Right renal pelvis (tissue), 4 donors: Measurements from ENCODE around the gene BTN3A1. TPM values are rescaled to one million over a fixed set of nuclear protein-coding genes. Genes with fewer than 3 reads are reported as not detected.
"Not testable (repeated sequence)": the region's sequence is repeated elsewhere in the genome, so short reads cannot be mapped to it uniquely, and the experiment has no call there.

Experiments used
- DNase-seq, 4 donors: peaks; one replicate each; pipeline ENCODE4 v3.0.0-alpha.2; 2013; ENCODE audit warnings: low read depth in 4 of 4, low spot score in 3 of 4, missing footprints in 1 of 4
- polyA plus RNA-seq, 4 donors: library from polyadenylated mRNA; unstranded; fragments of 120-200 nt; gene quantifications; one replicate each; pipeline ENCODE4 v1.2.1, GENCODE V29; 2013; ENCODE audit not compliant: insufficient read length in 4 of 4

The BTN3A1 gene
- polyA plus RNA-seq, 4 donors: 19.2 to 31.1 (median 27.1) TPM

- no peak for DNase-seq
Measured at GRCh38 chr6:26438000-26438399, 35.9 kb downstream of the BTN3A1 start.

GRCh38 chr6:26439151-26440125 is 37.4 kb downstream of the BTN3A1 start:
- DNase-seq: no peak

GRCh38 chr6:26440977-26441358 is 38.9 kb downstream of the BTN3A1 start:
- DNase-seq: no peak

GRCh38 chr6:26441977-26442376 is 39.9 kb downstream of the BTN3A1 start:
- no peak for DNase-seq

- no peak for DNase-seq
Measured at GRCh38 chr6:26445934-26446667, 44.0 kb downstream of the BTN3A1 start.

DNA sequence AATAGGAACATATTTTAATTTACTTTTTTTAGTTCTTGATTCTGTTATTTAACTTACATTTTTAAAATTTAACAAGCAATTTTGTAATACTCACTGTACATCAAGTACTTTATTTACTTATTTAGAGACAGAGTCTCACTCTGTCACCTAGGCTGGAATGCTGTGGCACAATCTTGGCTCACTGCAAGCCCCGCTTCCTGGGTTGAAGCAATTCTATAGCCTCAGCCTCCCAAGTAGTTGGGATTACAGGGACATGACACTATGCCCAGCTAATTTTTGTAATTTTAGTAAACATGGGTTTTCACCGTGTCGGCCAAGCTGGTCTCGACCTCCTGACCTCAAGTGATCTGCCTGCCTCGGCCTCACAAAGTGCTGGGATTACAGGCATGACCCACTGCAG is 45.2 kb downstream of the BTN3A1 start:
- no peak for DNase-seq

GRCh38 chr6:26450240-26450639 is 48.2 kb downstream of the BTN3A1 start:
- DNase-seq: no peak

DNA sequence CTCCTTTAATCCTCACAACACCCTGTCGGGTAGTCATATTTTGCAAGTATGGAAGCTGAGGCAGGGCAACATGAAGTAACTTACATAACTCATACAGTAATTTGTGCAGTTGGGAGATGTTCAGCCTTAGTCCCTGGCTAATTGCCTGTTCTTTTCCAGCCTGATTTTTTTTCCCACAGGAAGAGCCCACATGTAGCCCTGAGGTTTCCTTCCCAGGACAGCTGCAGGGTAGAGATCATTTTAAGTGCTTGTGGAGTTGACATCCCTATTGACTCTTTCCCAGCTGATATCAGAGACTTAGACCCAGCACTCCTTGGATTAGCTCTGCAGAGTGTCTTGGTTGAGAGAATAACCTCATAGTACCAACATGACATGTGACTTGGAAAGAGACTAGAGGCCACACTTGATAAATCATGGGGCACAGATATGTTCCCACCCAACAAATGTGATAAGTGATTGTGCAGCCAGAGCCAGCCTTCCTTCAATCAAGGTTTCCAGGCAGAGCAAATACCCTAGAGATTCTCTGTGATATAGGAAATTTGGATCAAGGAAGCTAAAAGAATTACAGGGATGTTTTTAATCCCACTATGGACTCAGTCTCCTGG is 50.7 kb downstream of the BTN3A1 start:
- no peak for DNase-seq

DNA sequence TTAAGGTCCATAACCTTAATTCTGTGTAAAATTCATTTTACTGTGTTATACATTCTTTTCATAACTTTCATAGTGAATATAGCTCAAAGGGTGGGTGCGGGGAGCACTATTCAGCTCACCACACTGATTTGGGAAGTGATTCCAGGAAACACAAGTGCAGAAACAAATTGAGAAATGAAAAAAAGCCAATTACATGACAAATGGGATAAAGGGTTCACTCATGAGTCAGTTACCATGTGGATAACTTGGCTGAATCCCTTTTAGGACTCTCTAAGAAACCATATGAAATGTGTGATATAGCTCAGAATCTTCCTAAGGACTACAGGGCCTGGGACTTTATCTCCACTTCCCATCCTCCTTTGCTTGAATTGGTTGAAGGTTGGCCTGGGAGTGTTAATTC is 52.6 kb downstream of the BTN3A1 start:
- no peak for DNase-seq

DNA sequence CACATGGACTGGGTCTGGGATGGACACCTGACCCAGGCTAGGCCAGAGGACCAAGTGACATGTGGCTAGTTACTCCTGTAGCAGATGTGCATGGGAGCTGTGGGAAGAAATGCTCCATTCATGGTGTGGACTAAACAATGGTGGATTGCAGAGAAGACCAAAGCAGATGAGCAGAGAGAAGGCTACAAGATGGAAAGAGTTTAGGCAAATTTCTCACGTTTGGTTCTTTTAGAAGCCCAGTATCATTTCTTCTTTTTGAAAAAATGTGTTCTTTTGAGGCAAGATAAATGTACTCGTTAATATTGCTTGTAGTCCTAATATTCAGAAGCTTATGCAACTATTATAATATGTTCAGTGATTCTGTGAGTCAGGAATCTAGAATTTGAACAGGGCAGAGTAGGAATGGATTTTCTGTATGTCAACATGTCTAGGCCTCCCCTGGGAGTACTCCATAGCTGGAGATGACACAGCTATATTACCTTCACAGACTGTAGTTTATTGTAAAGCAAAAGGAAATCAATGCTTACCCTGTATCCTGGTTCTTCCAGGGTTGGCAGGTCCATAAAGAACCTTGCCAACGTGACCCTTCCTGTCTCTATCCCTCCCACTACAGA is 53.4 kb downstream of the BTN3A1 start:
- DNase-seq: no peak

DNA sequence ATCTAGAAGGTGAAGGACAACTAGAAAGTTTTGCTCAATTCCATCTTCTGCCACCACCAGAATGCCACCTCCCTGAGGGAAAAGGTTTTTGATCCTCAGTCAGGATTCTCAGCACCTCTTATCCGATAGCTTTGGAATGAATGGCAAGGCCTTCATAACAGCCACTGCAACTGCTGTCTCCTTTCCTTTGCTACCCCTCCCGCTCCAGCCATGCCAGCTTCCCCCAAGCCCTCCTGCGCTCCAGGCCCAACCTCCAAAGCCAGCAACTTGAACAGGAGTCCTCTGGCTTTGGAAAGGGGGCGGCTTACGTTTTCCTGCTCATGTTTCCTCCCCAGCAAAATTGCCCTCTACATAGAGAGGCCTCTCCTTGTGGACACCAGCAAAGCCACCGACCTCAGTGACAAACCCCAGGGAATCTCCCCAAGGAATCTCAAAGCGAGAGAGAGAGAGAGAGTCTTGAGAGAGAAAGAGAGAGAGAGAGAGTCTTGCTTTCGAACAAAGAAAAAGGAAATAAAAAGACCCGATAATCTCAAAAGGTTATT is 55.3 kb downstream of the BTN3A1 start:
- DNase-seq: no peak

GRCh38 chr6:26457806-26458688 is 56.0 kb downstream of the BTN3A1 start, which contains the start of gene BTN2A1:
TSS of gene BTN2A1 (plus strand) at chr6:26457955. CDS start at chr6:26458637, 682 bp downstream.
- peak; percentile 81 to 93 (median 90) for DNase-seq

GRCh38 chr6:26459023-26459810 is 57.1 kb downstream of the BTN3A1 start:
- DNase-seq: no peak

- not testable (repeated sequence) for DNase-seq
Measured at GRCh38 chr6:26461353-26461752, 59.3 kb downstream of the BTN3A1 start.

DNA sequence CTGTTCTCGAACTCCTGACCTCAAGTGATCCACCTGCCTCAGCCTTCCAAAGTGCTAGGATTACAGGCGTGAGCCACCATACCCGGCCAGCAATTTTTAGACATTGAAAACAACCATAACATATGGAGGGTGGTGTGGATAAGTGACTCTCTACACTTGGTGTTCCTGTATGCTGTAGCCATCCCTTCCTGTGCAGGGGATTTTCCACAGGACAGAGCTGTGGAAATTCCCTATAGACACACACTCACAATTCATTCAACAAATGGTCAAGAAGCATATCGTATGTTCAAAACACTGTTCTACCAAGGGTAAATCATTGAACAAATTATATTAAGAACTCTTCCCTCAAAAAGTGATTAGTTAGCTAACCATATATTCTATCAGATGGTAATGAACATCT is 61.9 kb downstream of the BTN3A1 start:
- no peak for DNase-seq

DNA sequence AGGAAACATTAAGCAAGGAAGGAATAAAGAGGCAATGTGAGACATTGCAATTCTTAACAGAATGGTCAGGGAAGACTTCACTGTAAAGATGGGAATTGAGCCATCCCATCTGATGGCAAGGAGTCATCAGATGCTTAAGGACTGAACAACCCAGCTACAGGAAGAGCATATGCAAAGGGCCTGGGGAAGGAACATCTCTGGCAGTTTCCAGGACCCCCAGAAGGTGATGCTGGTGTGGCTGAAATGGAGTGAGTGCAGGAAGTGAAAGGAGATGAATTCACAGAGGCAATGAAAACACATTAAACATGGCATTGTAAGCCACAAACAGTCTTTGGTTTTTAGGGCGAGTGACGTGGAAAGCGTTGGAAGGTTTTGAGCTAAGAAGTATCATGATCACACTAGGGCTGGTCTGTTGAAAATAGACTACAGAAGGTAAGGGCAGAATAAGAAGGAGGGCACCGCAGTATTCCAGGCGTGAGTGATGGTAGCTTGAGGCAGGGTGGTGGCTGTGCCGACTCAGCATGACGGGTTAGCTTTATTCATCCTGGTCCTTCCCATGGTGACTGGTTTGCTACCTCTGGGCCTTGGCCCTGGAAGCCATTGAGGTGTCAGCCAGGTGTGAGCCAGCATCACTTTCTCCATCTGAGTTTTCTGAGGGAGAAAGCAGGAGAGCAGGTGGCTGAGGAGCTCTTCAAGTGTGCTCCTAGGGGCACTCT is 62.5 kb downstream of the BTN3A1 start:
- DNase-seq: no peak
